ENCODE measurements around the gene COL4A2.

DNA sequence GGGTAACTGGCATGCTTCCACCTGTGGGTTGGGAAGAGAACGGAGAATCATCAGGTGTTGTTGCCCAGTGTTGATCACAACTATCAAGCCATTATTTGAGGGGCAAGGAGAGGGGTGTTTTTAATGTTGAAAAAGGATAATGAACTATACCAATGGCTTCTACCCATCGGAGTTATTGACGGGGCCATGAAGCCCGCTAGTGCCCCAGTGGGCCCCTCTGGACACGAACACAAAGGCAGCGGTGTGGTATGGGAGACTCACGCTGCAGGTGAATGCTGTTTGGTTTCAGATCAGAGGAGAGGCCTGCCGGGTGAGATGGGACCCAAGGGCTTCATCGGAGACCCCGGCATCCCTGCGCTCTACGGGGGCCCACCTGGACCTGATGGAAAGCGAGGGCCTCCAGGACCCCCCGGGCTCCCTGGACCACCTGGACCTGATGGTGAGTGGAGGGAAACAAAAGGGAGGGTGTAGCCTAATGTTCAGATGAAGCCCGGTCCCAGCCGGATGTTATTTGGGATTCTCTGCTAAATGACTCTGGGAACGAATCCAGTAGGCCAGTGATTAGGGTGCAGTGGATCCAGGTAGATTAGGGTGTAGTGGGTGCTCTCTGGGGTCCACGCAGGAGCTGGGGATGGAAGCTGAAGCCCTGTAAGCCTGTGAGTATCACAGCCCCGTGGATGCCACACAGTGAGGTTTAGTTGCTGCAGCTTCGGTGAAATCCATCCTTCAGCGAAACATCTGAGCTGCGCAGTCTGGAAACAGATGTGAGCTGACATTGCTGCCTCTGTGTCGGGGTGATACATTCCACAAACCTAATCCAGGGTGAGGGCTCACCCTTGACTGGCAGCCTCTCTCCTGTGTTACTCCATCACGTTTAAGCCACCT, 143.2 kb downstream of the COL4A2 start:
- TF ChIP-seq CBX8 (IDR thresholded peaks at IDR 0.05) (no peak), CTCF (IDR thresholded peaks at IDR 0.05) (no peak), EP300 (IDR thresholded peaks at IDR 0.05) (no peak), RFX5 (IDR thresholded peaks at IDR 0.05) (no peak), GATA3 (IDR thresholded peaks at IDR 0.05; ENCODE audit: borderline replicate concordance) (no peak), ESRRA (IDR thresholded peaks at IDR 0.05; ENCODE audit: borderline replicate concordance, low read length) (no peak)
